Transverse colon (tissue), 3 donors: ENCODE measurements around the gene SPHK1.

Experiments used
- EP300 ChIP-seq: sonication (generic); formaldehyde crosslinking; IDR thresholded peaks from one replicate; pipeline ENCODE4 v1.6.1; 2017; ENCODE audit warnings: antibody characterized with exemption, low read depth
- TF ChIP-seq, protein P1 (sequence below), 5 experiments: fragments of 200-600 bp in 3 of 5; fragments of 450-650 bp in 2 of 5; sonication (generic) in 3 of 5; IDR thresholded peaks; 1 replicate in 2 of 5; 2 replicates in 3 of 5; pipeline ENCODE4 v1.5.1; 2016 to 2017; ENCODE audit warnings: antibody characterized with exemption in 5 of 5, inconsistent platforms in 3 of 5, mild to moderate bottlenecking in 2 of 5, moderate library complexity in 1 of 5

DNA sequence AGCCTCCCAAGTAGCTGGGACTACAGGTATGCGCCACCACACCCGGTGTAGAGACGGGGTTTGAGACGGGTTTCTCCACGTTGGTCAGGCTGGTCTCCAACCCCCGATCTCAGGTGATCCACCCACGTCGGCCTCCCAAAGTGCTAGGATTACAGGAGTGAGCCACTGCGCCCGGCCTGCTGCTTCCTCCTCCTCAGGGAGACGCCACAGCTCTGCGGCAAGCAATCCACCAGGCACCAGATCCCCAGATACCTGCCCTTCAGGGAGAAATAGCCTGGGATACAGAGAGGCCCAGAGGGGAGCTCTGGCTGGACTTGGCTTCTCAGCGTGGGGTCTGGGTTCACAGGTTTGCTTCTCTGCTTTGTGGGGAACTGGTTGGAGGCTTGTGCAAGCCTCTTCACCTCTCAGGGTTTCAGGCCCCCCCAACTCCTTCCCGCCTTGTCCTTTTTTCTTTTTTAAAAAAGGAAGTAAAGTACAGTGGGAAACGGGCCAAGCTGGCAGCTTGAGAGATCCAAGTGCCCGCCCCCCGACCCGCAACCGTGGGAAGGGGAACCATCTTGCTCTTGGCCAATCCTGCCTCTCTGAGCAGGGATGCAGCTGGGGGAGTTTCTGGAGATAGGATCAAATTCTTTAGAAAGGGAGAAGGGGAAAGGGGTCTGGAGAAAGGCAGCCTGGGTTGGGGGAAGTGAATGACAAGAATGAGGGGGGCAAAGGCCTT, 2.6 kb upstream of the SPHK1 start:
- TF ChIP-seq, protein P1, sequence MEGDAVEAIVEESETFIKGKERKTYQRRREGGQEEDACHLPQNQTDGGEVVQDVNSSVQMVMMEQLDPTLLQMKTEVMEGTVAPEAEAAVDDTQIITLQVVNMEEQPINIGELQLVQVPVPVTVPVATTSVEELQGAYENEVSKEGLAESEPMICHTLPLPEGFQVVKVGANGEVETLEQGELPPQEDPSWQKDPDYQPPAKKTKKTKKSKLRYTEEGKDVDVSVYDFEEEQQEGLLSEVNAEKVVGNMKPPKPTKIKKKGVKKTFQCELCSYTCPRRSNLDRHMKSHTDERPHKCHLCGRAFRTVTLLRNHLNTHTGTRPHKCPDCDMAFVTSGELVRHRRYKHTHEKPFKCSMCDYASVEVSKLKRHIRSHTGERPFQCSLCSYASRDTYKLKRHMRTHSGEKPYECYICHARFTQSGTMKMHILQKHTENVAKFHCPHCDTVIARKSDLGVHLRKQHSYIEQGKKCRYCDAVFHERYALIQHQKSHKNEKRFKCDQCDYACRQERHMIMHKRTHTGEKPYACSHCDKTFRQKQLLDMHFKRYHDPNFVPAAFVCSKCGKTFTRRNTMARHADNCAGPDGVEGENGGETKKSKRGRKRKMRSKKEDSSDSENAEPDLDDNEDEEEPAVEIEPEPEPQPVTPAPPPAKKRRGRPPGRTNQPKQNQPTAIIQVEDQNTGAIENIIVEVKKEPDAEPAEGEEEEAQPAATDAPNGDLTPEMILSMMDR (IDR thresholded peaks at IDR 0.05): no peak
- no peak for TF ChIP-seq EP300
